Measurements from ENCODE around the gene CD300A.

The CD300A gene

DNA sequence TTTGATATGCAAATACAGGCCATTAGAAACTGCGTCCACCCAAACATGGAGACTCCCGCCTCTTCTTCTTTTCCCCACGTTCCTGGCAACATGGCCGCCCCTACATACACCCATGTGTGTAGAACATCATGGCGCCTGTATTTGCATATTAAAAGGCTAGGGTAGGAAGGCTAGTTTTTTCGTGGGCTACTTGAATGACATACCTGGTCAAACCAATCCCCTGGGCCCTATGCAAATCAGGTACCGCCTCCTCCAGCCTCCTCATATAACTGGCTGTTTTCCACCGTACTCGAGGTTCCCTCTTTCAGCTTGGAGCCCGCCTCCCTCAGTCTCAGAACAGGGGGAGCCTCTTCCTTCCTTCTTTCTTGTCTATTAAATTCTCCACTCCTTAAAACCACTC is 65.7 kb downstream of the CD300A start:
- Histone ChIP-seq H3K4me1 (no peaks in the 10 kb centered on the region), H3K27ac (no peak overlapping the region), H3K9me3 (no peaks in the 10 kb centered on the region), H3K4me3 (no peak overlapping the region), H3K27me3 (peaks cover 0 to 5% of the 10 kb centered on the region in 2 donors), H3K36me3 (no peaks in the 10 kb centered on the region)
- TF ChIP-seq, protein P1, sequence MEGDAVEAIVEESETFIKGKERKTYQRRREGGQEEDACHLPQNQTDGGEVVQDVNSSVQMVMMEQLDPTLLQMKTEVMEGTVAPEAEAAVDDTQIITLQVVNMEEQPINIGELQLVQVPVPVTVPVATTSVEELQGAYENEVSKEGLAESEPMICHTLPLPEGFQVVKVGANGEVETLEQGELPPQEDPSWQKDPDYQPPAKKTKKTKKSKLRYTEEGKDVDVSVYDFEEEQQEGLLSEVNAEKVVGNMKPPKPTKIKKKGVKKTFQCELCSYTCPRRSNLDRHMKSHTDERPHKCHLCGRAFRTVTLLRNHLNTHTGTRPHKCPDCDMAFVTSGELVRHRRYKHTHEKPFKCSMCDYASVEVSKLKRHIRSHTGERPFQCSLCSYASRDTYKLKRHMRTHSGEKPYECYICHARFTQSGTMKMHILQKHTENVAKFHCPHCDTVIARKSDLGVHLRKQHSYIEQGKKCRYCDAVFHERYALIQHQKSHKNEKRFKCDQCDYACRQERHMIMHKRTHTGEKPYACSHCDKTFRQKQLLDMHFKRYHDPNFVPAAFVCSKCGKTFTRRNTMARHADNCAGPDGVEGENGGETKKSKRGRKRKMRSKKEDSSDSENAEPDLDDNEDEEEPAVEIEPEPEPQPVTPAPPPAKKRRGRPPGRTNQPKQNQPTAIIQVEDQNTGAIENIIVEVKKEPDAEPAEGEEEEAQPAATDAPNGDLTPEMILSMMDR (IDR thresholded peaks at IDR 0.05) = no peak
- intact Hi-C loops (cut with DNase I; ENCODE audit: low total_unique reads) = no loop called here
- DNase-seq = peak; percentile 64 to 79
